WTC11 (cell line): ENCODE results near the gene SMAD2. TPM values are rescaled to one million over a fixed set of nuclear protein-coding genes. Genes with fewer than 3 reads are reported as not detected.

Source experiments
- ATAC-seq: fragments of 200-7000 bp; cut with Tn5 transposase; 2 replicates; pipeline ENCODE4 v1.10.0; 2021; ENCODE audit warnings: mild to moderate bottlenecking, moderate library complexity
- CTCF ChIA-PET: fragments of 300-600 bp; sonication (Branson Sonifier 250); formaldehyde crosslinking; loops from one replicate; lab custom pipeline; 2021; ENCODE audit warnings: antibody characterized with exemption; lab: Charles Lee
- POLR2A ChIA-PET: fragments of 350-600 bp; sonication (Branson Sonifier 250); formaldehyde crosslinking; loops from one replicate; lab custom pipeline; 2021; ENCODE audit warnings: antibody characterized with exemption; lab: Charles Lee
- DNase-seq: peaks from one replicate; pipeline ENCODE4 v3.0.0; 2021; ENCODE audit warnings: low spot score
- H3K27ac Mint-ChIP-seq: 2 replicates; pipeline ENCODE4 v1.8.0; 2021; ENCODE audit warnings: mixed read lengths
- H3K27me3 Mint-ChIP-seq: 2 replicates; pipeline ENCODE4 v1.8.0; 2021; ENCODE audit warnings: low read depth, mild to moderate bottlenecking, moderate library complexity, mixed read lengths
- H3K36me3 Mint-ChIP-seq: 2 replicates; pipeline ENCODE4 v1.8.0; 2021; ENCODE audit warnings: mixed read lengths
- H3K4me1 Mint-ChIP-seq: 2 replicates; pipeline ENCODE4 v1.8.0; 2022; ENCODE audit warnings: mixed read lengths
- H3K4me3 Mint-ChIP-seq: 2 replicates; pipeline ENCODE4 v1.8.0; 2021; ENCODE audit warnings: mild to moderate bottlenecking, moderate library complexity, mixed read lengths
- H3K9me3 Mint-ChIP-seq: 2 replicates; pipeline ENCODE4 v1.8.0; 2021; ENCODE audit warnings: mixed read lengths
- AR ChIP-seq: fragments of 250-450 bp; sonication (Bioruptor Pico); IDR thresholded peaks from 2 replicates; pipeline ENCODE4 v1.9.0; 2021; ENCODE audit warnings: mild to moderate bottlenecking
- CBFB ChIP-seq: sonication (generic); formaldehyde crosslinking; IDR thresholded peaks from 2 replicates; pipeline ENCODE4 v1.8.1; 2022; ENCODE audit warnings: mild to moderate bottlenecking, low read depth, missing genetic modification reagents
- CREB1 ChIP-seq: sonication (generic); formaldehyde crosslinking; IDR thresholded peaks from 2 replicates; pipeline ENCODE4 v1.8.0; 2023; ENCODE audit warnings: mild to moderate bottlenecking, missing genetic modification reagents
- FOXP1 ChIP-seq: sonication (generic); formaldehyde crosslinking; IDR thresholded peaks from 2 replicates; pipeline ENCODE4 v1.8.0; 2022; ENCODE audit warnings: missing genetic modification reagents, mild to moderate bottlenecking, moderate library complexity, borderline replicate concordance
- FOXP4 ChIP-seq: sonication (generic); formaldehyde crosslinking; IDR thresholded peaks from 2 replicates; pipeline ENCODE4 v1.8.0; 2022; ENCODE audit warnings: mild to moderate bottlenecking, missing genetic modification reagents
- IRF1 ChIP-seq: sonication (generic); formaldehyde crosslinking; IDR thresholded peaks from 2 replicates; pipeline ENCODE4 v1.8.0; 2023; ENCODE audit warnings: missing genetic modification reagents
- JUN ChIP-seq: sonication (generic); formaldehyde crosslinking; IDR thresholded peaks from 2 replicates; pipeline ENCODE4 v1.8.0; 2023; ENCODE audit warnings: mild to moderate bottlenecking, missing genetic modification reagents
- NFE2L1 ChIP-seq: sonication (generic); formaldehyde crosslinking; IDR thresholded peaks from 2 replicates; pipeline ENCODE4 v1.8.1; 2023; ENCODE audit warnings: missing genetic modification reagents
- NR3C1 ChIP-seq: sonication (generic); formaldehyde crosslinking; conservative IDR thresholded peaks from 2 replicates; pipeline ENCODE4 v1.8.1; 2023; ENCODE audit warnings: low read depth, mild to moderate bottlenecking, missing genetic modification reagents
- OVOL2 ChIP-seq: fragments of 250-450 bp; sonication (Bioruptor Pico); IDR thresholded peaks from 2 replicates; pipeline ENCODE4 v1.9.0; 2021; ENCODE audit warnings: mild to moderate bottlenecking, borderline replicate concordance
- SP1 ChIP-seq: sonication (generic); formaldehyde crosslinking; conservative IDR thresholded peaks from 2 replicates; pipeline ENCODE4 v1.8.1; 2022; ENCODE audit warnings: missing genetic modification reagents
- STAT6 ChIP-seq: sonication (generic); formaldehyde crosslinking; conservative IDR thresholded peaks from 2 replicates; pipeline ENCODE4 v1.8.1; 2023; ENCODE audit warnings: mild to moderate bottlenecking, low read depth, missing genetic modification reagents, moderate library complexity
- TCF7 ChIP-seq: sonication (generic); formaldehyde crosslinking; IDR thresholded peaks from 2 replicates; pipeline ENCODE4 v1.8.0; 2022; ENCODE audit warnings: mild to moderate bottlenecking, low read depth, missing genetic modification reagents, moderate library complexity
- TEAD1 ChIP-seq: sonication (generic); formaldehyde crosslinking; IDR thresholded peaks from 2 replicates; pipeline ENCODE4 v1.8.0; 2022; ENCODE audit warnings: mild to moderate bottlenecking, missing genetic modification reagents
- USF2 ChIP-seq: sonication (generic); formaldehyde crosslinking; IDR thresholded peaks from 2 replicates; pipeline ENCODE4 v1.8.1; 2023; ENCODE audit warnings: mild to moderate bottlenecking, missing genetic modification reagents, moderate library complexity
- ZNF121 ChIP-seq: sonication (generic); formaldehyde crosslinking; IDR thresholded peaks from 2 replicates; pipeline ENCODE4 v1.8.0; 2023; ENCODE audit warnings: missing genetic modification reagents
- ZNF232 ChIP-seq: sonication (generic); formaldehyde crosslinking; IDR thresholded peaks from 2 replicates; pipeline ENCODE4 v1.8.0; 2022; ENCODE audit warnings: mild to moderate bottlenecking, missing genetic modification reagents
- ZNF263 ChIP-seq: sonication (generic); formaldehyde crosslinking; IDR thresholded peaks from 2 replicates; pipeline ENCODE4 v1.8.1; 2022; ENCODE audit warnings: low read depth, mild to moderate bottlenecking, moderate library complexity, missing genetic modification reagents
- ZNF281 ChIP-seq: sonication (generic); formaldehyde crosslinking; IDR thresholded peaks from 2 replicates; pipeline ENCODE4 v1.8.0; 2023; ENCODE audit warnings: mild to moderate bottlenecking, missing genetic modification reagents
- ZSCAN18 ChIP-seq: fragments of 250-450 bp; sonication (Bioruptor Pico); IDR thresholded peaks from 2 replicates; pipeline ENCODE4 v2.1.2; 2022; ENCODE audit warnings: mild to moderate bottlenecking, moderate library complexity
- total RNA-seq: library from RNA; stranded (reverse); gene quantifications from 3 replicates; pipeline ENCODE4 v1.2.3, GENCODE V29; 2021

SMAD2 gene
- total RNA-seq, 1 experiment from 2014 or later = 104 TPM

GRCh38 chr18:47877892-47878291 lies 52.6 kb downstream of the SMAD2 start:
- TF ChIP-seq OVOL2 (CRISPR knock-in tag) (no peak), AR (CRISPR knock-in tag) (no peak), CREB1 (no peak), ZNF263 (CRISPR knock-in tag) (no peak), FOXP4 (CRISPR knock-in tag) (no peak), ZNF232 (no peak), STAT6 (no peak), SP1 (CRISPR knock-in tag) (no peak), CBFB (no peak), FOXP1 (CRISPR knock-in tag) (no peak)
- TF ChIP-seq, all 79 proteins: peak for 0
- Mint-ChIP-seq H3K36me3 (peaks cover 11% of the 10 kb centered on the region), H3K27ac (no peak overlapping the region), H3K27me3 (no peaks in the 10 kb centered on the region), H3K9me3 (no peaks in the 10 kb centered on the region), H3K4me1 (peaks cover 31% of the 10 kb centered on the region), H3K4me3 (no peak overlapping the region)
- DNase-seq (no peak), ATAC-seq (no peak)
- POLR2A ChIA-PET = no interaction called here
- CTCF ChIA-PET = interaction anchor here (2.7 kb wide), 1 partner anchor 119 kb away, joined by 8 read pairs; no protein-coding TSS in a partner anchor

GRCh38 chr18:47876813-47877212 lies 53.6 kb downstream of the SMAD2 start:
- no peaks in the 10 kb centered on the region for H3K27me3 Mint-ChIP-seq
- DNase-seq (no peak), ATAC-seq (no peak)
- no peak overlapping the region for H3K4me3 Mint-ChIP-seq
- H3K4me1 Mint-ChIP-seq = peaks cover 34% of the 10 kb centered on the region
- POLR2A ChIA-PET = no interaction called here
- CTCF ChIA-PET = interaction anchor here (2.7 kb wide), 1 partner anchor 120 kb away, joined by 8 read pairs; no protein-coding TSS in a partner anchor
- H3K36me3 Mint-ChIP-seq = peaks cover 11% of the 10 kb centered on the region
- no peaks in the 10 kb centered on the region for H3K9me3 Mint-ChIP-seq
- H3K27ac Mint-ChIP-seq = no peak overlapping the region
- TF ChIP-seq ZNF121 (CRISPR knock-in tag) = no peak
- no peak for TF ChIP-seq ZSCAN18
- TF ChIP-seq TEAD1 = no peak
- TF ChIP-seq TCF7 (CRISPR knock-in tag) = no peak
- TF ChIP-seq SP1 (CRISPR knock-in tag) = no peak
- TF ChIP-seq FOXP4 (CRISPR knock-in tag) = no peak
- no peak for TF ChIP-seq USF2
- no peak for TF ChIP-seq ZNF281 (CRISPR knock-in tag)
- no peak for TF ChIP-seq NFE2L1 (CRISPR knock-in tag)
- TF ChIP-seq IRF1 (CRISPR knock-in tag) = no peak
- no peak for TF ChIP-seq NR3C1 (CRISPR knock-in tag)
- TF ChIP-seq JUN (CRISPR knock-in tag) = no peak
